NCI-H2171 treated with DMSO at 0.1 percent for 48 hours (cell line): Measurements from ENCODE around the gene FMO2.

Experiments used
- DNase-seq: peaks from one replicate; lab custom pipeline; 2025; lab: John Stamatoyannopoulos, UW

The FMO2 gene

GRCh38 chr1:171174560-171175294 is 10.4 kb upstream of the FMO2 start:
- no peak for DNase-seq

GRCh38 chr1:171177261-171177660 is 7.8 kb upstream of the FMO2 start:
- no peak for DNase-seq

- no peak for DNase-seq
These were observed 5.5 kb upstream of the FMO2 start for GRCh38 chr1:171179318-171180227.

- no peak for DNase-seq
These were observed 4.4 kb upstream of the FMO2 start for GRCh38 chr1:171180670-171181069.

GRCh38 chr1:171188388-171189266 is 3.5 kb downstream of the FMO2 start:
- peak; percentile 38 for DNase-seq

- DNase-seq: no peak
These were observed 6.9 kb downstream of the FMO2 start for GRCh38 chr1:171191992-171192391.

GRCh38 chr1:171195767-171196166 is 10.7 kb downstream of the FMO2 start:
- DNase-seq: no peak

GRCh38 chr1:171196351-171196750 is 11.3 kb downstream of the FMO2 start:
- no peak for DNase-seq

GRCh38 chr1:171198081-171198480 is 13.0 kb downstream of the FMO2 start:
- no peak for DNase-seq

GRCh38 chr1:171204296-171204695 is 19.2 kb downstream of the FMO2 start:
- DNase-seq: no peak

GRCh38 chr1:171206204-171206977 is 21.3 kb downstream of the FMO2 start:
- DNase-seq: no peak

GRCh38 chr1:171206978-171207355 is 21.9 kb downstream of the FMO2 start:
- no peak for DNase-seq

GRCh38 chr1:171207377-171207776 is 22.3 kb downstream of the FMO2 start:
- DNase-seq: no peak

- DNase-seq: no peak
These were observed 25.3 kb downstream of the FMO2 start for GRCh38 chr1:171210355-171210754.

GRCh38 chr1:171212607-171213351 is 27.7 kb downstream of the FMO2 start:
- no peak for DNase-seq

GRCh38 chr1:171213559-171214454 is 28.7 kb downstream of the FMO2 start:
- no peak for DNase-seq

GRCh38 chr1:171217658-171218443 is 32.8 kb downstream of the FMO2 start:
- no peak for DNase-seq

GRCh38 chr1:171218661-171219060 is 33.6 kb downstream of the FMO2 start:
- DNase-seq: no peak
